HepG2 (cell line): ENCODE measurements around the gene SYNGR2. TPM values are rescaled to one million over a fixed set of nuclear protein-coding genes. Genes with fewer than 3 reads are reported as not detected.
A peak's percentile ranks its signal among the peaks of the same experiment; 100 is the strongest.

Experiments
- ARNTL ChIP-seq: sonication (generic); formaldehyde crosslinking; IDR thresholded peaks from 2 replicates; pipeline ENCODE4 v1.4.0; 2020; ENCODE audit warnings: mild to moderate bottlenecking, missing genetic modification reagents
- ATF5 ChIP-seq: sonication (generic); formaldehyde crosslinking; IDR thresholded peaks from 2 replicates; pipeline ENCODE4 v1.4.0; 2020; ENCODE audit warnings: mild to moderate bottlenecking, low read depth, missing genetic modification reagents
- BRD4 ChIP-seq: sonication (generic); formaldehyde crosslinking; IDR thresholded peaks from 2 replicates; pipeline ENCODE4 v1.4.0; 2020; ENCODE audit warnings: missing genetic modification reagents
- FOXM1 ChIP-seq: sonication (generic); formaldehyde crosslinking; IDR thresholded peaks from 2 replicates; pipeline ENCODE4 v1.5.0; 2020; ENCODE audit warnings: missing genetic modification reagents
- KIAA2018 ChIP-seq: sonication (generic); formaldehyde crosslinking; IDR thresholded peaks from 2 replicates; pipeline ENCODE4 v1.5.0; 2020; ENCODE audit warnings: mild to moderate bottlenecking, missing genetic modification reagents, borderline replicate concordance
- KLF15 ChIP-seq: sonication (generic); formaldehyde crosslinking; IDR thresholded peaks from 2 replicates; pipeline ENCODE4 v1.8.1; 2023; ENCODE audit warnings: borderline replicate concordance, mild to moderate bottlenecking, inconsistent platforms, missing genetic modification reagents, mixed read lengths
- MATR3 ChIP-seq: sonication (generic); formaldehyde crosslinking; IDR thresholded peaks from 2 replicates; pipeline ENCODE4 v1.4.0; 2020; ENCODE audit warnings: missing genetic modification reagents
- ZBTB44 ChIP-seq: sonication (generic); formaldehyde crosslinking; IDR thresholded peaks from 2 replicates; pipeline ENCODE4 v1.4.0; 2020; ENCODE audit warnings: missing genetic modification reagents
- ZKSCAN8 ChIP-seq: IDR thresholded peaks from 2 replicates; pipeline ENCODE4 v1.6.1; 2016; ENCODE audit warnings: borderline replicate concordance, missing genetic modification reagents, missing compliant biosample characterization
- ZNF354B ChIP-seq: sonication (generic); formaldehyde crosslinking; IDR thresholded peaks from 2 replicates; pipeline ENCODE4 v1.8.0; 2022; ENCODE audit warnings: mild to moderate bottlenecking, missing genetic modification reagents
- ZNF501 ChIP-seq: sonication (generic); formaldehyde crosslinking; IDR thresholded peaks from 2 replicates; pipeline ENCODE4 v1.5.1; 2020; ENCODE audit warnings: mild to moderate bottlenecking, moderate library complexity, missing genetic modification reagents
- polyA plus RNA-seq, 8 experiments: library from polyadenylated mRNA; depleted of rRNA in 3 of 8; stranded (reverse) in 7 of 8; unstranded in 1 of 8; fragments of >200 nt; fragmentation: Illumina TruSeq in 4 of 8; extraction: Trizol in 4 of 8; gene quantifications; 2 replicates each; pipeline versions ENCODE4 v1.2.1 to v1.2.3, GENCODE V29; 2011 to 2016; ENCODE audit warnings: low read depth in 4 of 8, missing spikeins in 1 of 8, mixed read lengths in 1 of 8; ENCODE audit not compliant: insufficient read depth in 1 of 8
- total RNA-seq, 5 experiments: library from RNA; depleted of rRNA; stranded (reverse); fragments of >200 nt; fragmentation: Illumina TruSeq; extraction: Trizol; gene quantifications; 2 replicates each; pipeline ENCODE4 v1.2.3, GENCODE V29; 2016; ENCODE audit warnings: low read depth in 1 of 5
- TF ChIP-seq, protein P1 (sequence below): sonication (generic); formaldehyde crosslinking; IDR thresholded peaks from 2 replicates; pipeline ENCODE4 v1.8.0; 2022; ENCODE audit warnings: mild to moderate bottlenecking, missing genetic modification reagents, borderline replicate concordance
- TF ChIP-seq, protein P2 (sequence below): sonication (generic); formaldehyde crosslinking; IDR thresholded peaks from 2 replicates; pipeline ENCODE4 v1.8.1; 2023; ENCODE audit warnings: missing genetic modification reagents, mild to moderate bottlenecking, borderline replicate concordance
- TF ChIP-seq, protein P3 (sequence below): sonication (generic); formaldehyde crosslinking; IDR thresholded peaks from 2 replicates; pipeline ENCODE4 v1.4.0; 2020; ENCODE audit warnings: missing genetic modification reagents

Gene SYNGR2
- total and polyA plus RNA-seq, 2 of the 13 experiments (the other 11 are each of a cell fraction or from before 2014, with no cell fraction given), result 46.7 to 170 TPM

DNA sequence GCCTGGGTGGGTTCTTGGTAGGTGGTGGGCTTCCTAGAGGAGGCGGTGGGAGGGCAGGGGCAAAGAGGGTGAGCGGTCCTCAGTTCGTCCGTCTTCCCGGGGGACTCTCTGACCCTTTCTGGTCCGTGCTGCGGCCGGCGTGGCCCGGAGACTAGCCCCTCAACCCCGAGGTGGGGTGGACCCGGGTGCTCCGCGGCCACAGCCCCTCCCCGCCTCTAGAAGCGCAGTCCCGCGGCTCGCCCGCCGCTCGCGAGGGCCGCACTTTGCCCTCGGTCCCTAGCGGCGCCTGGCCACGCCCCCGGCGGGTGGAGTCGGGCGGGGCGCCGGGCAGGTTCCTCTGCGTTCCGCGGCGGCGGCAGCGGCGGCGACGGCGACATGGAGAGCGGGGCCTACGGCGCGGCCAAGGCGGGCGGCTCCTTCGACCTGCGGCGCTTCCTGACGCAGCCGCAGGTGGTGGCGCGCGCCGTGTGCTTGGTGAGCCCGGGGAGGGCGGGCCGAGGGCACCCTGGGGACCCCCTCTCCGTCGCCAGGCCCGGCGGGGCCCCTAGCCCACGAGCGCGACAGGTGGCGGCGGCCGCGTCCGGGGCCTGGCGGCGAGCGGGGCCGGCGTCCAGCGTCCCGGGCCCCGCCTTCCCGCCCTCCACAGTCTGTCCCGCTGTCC, at the start of gene SYNGR2 (continued):
- TF ChIP-seq, protein P1, sequence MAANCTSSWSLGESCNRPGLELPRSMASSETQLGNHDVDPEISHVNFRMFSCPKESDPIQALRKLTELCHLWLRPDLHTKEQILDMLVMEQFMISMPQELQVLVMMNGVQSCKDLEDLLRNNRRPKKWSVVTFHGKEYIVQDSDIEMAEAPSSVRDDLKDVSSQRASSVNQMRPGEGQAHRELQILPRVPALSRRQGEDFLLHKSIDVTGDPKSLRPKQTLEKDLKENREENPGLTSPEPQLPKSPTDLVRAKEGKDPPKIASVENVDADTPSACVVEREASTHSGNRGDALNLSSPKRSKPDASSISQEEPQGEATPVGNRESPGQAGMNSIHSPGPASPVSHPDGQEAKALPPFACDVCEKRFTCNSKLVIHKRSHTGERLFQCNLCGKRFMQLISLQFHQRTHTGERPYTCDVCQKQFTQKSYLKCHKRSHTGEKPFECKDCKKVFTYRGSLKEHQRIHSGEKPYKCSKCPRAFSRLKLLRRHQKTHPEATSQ (CRISPR knock-in tag), result no peak
- TF ChIP-seq ZNF354B (CRISPR knock-in tag) (no peak), ZBTB44 (CRISPR knock-in tag) (no peak), KIAA2018 (no peak), KLF15 (CRISPR knock-in tag) (peak; percentile 62; the same call in 1 of the 2 replicates), ATF5 (CRISPR knock-in tag) (no peak), ARNTL (CRISPR knock-in tag) (no peak), FOXM1 (CRISPR knock-in tag) (peak; percentile 24; the same call in 1 of the 2 replicates), ZNF501 (no peak; the same call in 1 of the 2 replicates), ZKSCAN8 (no peak), MATR3 (CRISPR knock-in tag) (no peak), BRD4 (peak; percentile 39; the same call in 1 of the 2 replicates)
- TF ChIP-seq, protein P2, sequence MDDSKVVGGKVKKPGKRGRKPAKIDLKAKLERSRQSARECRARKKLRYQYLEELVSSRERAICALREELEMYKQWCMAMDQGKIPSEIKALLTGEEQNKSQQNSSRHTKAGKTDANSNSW (CRISPR knock-in tag), result peak; percentile 38; the same call in 1 of the 2 replicates
- TF ChIP-seq, protein P3, sequence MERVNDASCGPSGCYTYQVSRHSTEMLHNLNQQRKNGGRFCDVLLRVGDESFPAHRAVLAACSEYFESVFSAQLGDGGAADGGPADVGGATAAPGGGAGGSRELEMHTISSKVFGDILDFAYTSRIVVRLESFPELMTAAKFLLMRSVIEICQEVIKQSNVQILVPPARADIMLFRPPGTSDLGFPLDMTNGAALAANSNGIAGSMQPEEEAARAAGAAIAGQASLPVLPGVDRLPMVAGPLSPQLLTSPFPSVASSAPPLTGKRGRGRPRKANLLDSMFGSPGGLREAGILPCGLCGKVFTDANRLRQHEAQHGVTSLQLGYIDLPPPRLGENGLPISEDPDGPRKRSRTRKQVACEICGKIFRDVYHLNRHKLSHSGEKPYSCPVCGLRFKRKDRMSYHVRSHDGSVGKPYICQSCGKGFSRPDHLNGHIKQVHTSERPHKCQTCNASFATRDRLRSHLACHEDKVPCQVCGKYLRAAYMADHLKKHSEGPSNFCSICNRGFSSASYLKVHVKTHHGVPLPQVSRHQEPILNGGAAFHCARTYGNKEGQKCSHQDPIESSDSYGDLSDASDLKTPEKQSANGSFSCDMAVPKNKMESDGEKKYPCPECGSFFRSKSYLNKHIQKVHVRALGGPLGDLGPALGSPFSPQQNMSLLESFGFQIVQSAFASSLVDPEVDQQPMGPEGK (CRISPR knock-in tag), result peak; percentile 82
